ENCODE data around the gene AGFG2.

DNA sequence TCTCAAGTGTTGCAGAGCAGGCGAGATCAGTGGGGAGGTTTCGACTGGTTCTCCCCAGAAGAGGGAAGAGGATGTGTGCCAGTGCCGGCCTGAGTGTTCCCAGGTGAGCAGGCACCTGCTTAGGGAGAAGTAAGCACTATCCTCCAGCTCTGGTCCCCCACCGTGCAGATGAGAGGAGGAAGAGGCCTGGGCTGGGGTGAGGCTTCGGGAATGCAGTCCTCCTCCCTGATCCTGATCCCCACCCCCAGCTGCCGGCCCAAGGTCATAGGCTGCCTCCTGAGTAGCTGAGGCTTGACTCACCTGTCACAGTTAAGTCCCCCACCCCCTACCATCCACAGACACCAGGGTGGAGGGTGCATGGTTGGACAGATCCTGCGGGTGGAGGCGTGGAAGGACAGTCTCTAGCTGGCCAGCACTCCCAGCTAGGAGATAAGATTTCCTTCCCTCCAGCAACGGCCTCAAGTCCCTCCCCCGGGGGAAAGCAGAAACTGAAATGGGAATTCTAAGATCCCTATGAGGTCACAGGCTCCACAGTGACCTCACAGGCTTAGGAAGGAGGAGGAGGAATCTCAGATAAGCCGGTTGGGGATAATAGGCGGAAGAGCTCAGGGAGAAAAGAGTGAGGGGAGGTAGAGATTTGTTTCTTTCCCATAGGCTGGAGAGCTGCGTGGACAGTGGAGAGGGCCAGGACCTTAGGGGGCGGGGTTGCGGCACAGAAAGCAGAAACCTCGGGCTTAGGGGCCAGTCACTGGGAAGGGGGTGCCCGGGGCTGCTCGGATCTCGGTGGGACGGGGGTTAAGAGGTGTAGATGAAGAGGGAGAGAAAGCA lies 45.9 kb downstream of the AGFG2 start:
- TF ChIP-seq POLR2A (IDR thresholded peaks at IDR 0.05), result no peak
- no peak for TF ChIP-seq CTCF (IDR thresholded peaks at IDR 0.05)

All from lower leg skin (tissue), 3 donors.